Left renal cortex interstitium (tissue), 4 donors: Measurements from ENCODE around the gene KLHL29. TPM values are rescaled to one million over a fixed set of nuclear protein-coding genes. Genes with fewer than 3 reads are reported as not detected.

Source experiments
- DNase-seq, 4 donors: peaks; one replicate each; pipeline ENCODE4 v3.0.0-alpha.2; 2013; ENCODE audit warnings: low read depth in 4 of 4, low spot score in 2 of 4, missing footprints in 1 of 4
- polyA plus RNA-seq, 4 donors: library from polyadenylated mRNA; unstranded; fragments of 120-200 nt; gene quantifications; one replicate each; pipeline ENCODE4 v1.2.1, GENCODE V29; 2013; ENCODE audit not compliant: insufficient read length in 4 of 4

KLHL29 gene
- polyA plus RNA-seq, 4 donors: 7.6 to 15.0 (median 12.0) TPM

- no peak for DNase-seq
Observed at GRCh38 chr2:23599667-23600066, 214.7 kb downstream of the KLHL29 start.

GRCh38 chr2:23600346-23600745, 215.4 kb downstream of the KLHL29 start:
- no peak for DNase-seq

- no peak for DNase-seq
Observed at GRCh38 chr2:23601301-23601965, 216.5 kb downstream of the KLHL29 start.

DNA sequence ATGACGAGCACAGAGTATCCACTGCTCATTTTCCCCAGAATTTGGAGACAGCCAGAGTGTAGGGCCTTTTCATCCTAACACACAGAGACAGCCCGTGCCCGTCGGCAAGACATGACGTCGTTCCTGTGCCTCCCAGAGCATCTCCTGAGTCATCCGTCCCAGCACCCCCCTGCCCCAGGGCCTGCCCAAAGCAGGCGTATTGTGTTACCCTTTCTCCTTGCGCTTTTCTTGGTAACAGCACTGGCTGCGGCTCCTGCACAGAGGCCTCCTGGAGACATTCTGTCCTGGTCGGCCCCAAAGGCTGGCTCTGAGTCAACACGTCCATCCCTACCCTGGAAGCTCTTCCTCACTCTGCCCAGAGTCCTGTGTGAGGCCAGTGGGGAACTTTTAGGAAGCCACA, 217.1 kb downstream of the KLHL29 start:
- DNase-seq: no peak

DNA sequence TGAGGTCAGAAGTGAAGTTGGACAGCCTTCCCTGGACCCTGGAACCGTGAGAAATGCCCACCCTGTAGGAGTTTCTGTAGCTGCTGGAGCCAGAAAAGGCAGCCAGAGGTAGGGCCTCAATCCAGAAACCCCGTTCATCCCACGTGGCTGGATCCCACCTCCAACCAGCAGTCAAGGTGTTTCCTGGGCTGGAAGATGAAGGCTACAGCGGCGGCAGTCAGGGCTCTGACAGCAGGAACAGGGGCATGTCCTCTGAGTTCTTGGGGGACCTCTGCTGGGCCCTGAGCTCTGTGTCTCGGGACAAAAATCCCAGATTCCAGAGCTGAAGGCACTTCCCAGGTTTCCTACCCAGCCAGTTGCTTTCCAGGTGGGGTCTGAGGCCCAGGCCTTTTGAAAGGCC, 218.2 kb downstream of the KLHL29 start:
- no peak for DNase-seq

GRCh38 chr2:23603581-23603980, 218.6 kb downstream of the KLHL29 start:
- DNase-seq: no peak

- no peak for DNase-seq
Observed at GRCh38 chr2:23604731-23605130, 219.8 kb downstream of the KLHL29 start.

GRCh38 chr2:23605236-23605635, 220.3 kb downstream of the KLHL29 start:
- DNase-seq: no peak

DNA sequence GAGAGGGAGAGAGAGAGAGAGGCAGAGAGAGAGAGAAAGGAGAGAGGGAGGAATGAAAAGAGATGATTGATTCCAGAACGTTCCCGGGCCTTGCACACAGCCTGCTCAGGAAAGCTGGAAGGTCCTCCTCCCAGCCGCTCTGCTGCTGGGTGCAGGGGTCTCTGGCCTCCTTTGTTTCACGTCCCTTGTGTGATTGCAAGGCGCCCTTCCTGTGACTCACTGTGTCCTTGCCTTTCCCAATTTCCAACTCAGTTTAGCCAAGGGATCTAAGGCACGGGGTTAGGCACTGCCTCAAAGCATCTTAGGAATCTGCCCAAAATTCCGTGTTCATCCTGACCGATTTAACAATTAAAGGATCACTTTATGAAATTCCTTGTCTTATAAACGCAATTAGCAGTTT, 221.2 kb downstream of the KLHL29 start:
- DNase-seq: no peak

DNA sequence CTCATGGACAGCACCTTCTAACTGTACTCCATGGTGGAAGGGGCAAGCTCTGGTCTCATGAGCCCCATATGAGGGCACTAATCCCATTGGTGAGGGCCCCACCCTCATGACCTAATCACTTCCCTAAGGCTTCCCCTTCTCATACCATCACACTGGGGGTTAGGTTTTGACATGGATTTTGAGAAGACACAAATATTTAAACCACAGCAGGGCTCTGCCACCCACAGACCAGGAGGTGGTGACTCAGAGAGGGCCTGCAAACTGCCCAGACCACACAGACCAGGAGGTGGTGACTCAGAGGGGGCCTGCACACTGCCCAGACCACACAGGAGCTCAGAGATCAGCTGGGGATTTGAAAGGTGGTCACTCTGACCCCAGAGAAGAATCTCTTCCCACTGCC, 222.0 kb downstream of the KLHL29 start:
- DNase-seq: no peak

DNA sequence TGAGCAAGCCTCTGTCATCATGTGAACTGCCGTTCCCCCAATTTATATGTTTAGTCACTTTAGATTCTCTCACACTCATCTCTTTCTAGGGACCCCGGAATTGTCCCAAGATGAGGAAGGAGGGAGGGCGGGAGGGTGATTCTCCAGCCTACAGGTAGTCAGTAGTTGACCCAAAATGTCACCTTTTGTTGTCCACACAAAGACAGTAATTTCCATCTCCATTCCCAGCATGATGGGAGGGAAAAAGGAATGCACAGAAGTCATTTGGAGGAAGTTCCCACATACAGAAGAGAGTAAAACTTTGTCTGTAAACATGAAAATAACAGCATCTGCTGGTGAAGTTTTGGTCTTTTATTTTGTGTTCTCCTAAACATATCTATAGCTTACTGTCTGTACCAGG, 222.9 kb downstream of the KLHL29 start:
- no peak for DNase-seq

- DNase-seq: no peak
Observed at GRCh38 chr2:23609254-23609653, 224.3 kb downstream of the KLHL29 start.

DNA sequence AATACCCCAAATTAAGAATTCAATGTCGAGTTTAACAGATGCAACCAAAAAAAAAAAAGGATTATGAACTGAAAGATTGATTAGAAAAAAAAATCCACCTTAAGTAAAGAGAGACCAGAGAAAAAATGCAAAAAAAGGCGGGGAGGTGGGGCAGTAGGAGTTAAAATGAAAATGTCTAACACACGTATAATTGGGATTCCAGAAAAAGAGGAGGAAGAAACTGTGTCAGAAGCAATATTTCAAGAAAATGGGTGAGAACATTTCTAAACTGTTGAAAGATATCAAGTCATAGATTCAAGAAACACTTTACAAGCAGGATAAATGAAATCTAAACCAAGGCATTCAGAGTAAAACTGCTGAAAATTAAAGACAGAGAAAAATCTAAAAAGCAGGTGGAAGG, 226.9 kb downstream of the KLHL29 start:
- no peak for DNase-seq

GRCh38 chr2:23614701-23615100, 229.7 kb downstream of the KLHL29 start:
- DNase-seq: no peak

GRCh38 chr2:23615216-23616020, 230.4 kb downstream of the KLHL29 start:
- DNase-seq: no peak

DNA sequence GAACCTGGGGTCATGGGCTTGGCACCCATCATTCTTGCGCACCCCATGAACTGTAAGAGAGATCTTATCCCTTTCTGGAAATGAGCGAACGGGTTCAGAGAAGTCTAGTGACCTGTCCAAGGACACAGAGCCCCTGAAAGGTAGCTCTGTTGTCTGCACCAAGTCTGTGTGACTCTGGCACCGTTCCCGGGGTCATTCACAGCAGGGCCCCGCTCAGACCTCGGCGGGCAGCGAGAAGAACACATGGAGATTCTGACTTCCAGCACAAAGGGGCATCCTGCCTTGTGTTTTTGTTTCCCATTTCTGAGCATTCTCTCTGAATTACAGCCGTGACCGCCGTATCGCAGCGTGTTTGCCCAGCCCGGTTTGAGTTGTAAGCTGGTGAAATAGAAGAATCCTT, 231.7 kb downstream of the KLHL29 start:
- no peak for DNase-seq

GRCh38 chr2:23617167-23617810, 232.3 kb downstream of the KLHL29 start:
- DNase-seq: peak in 1 of 4 donors; percentile 58

DNA sequence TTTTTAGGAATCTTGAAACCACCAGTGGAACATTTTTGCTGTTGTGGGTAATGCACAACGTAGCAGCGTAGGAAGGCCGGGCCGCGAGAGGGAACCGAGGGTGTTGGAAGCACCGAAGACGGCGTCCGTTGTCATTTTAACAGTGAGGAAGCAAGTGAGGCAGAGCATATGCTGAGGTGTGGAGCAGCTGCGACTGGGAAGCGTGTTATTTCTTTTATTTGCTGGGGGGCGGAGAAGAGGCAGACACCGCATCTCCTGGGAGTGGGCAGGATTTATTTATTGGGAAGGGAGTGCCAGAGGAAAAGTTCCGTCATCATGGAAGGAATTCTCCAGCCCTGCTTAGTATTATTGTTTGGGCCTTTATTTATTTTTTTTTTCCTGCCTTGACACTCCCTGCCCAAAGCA, 232.8 kb downstream of the KLHL29 start:
- peak in 1 of 4 donors; percentile 33 for DNase-seq

DNA sequence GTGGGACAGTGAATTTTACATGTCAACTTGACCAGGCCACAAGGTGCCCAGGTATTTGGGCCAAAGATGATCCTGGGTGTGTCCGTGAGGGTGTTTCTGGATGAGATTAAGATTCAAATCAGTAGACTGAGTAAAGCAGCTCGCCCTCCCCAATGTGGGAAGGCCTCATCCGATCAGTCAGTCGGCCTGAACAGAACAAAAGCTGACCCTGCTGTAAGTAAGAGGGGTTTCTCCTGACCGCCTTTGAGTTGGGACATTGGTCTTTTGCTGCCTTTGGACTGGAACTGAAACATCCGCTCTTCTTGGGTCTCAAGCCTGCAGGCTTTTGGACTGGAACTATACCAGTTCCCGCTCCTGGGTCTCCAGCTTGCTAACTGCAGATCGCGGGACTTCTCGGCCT, 233.3 kb downstream of the KLHL29 start:
- DNase-seq: no peak

GRCh38 chr2:23618794-23619530, 234.0 kb downstream of the KLHL29 start:
- no peak for DNase-seq

DNA sequence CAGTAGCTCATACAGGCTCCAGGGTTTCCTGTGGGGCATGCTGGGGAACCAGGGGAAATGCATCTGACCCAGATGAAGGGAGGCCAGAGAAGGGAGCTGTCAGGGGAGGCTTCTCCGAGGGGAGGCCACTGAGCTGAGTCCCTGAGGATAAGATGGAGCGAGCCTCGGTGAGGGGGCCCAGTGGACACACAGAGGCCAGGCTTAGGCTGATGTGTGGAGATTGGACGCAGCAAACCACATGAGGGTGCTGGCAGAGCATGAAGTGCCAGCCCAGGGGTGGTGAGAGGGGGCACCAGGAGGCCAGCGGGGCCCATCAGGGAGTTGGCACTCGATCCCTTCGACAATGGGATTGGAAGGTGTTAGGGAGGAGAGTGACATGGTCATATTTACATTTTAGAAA, 235.0 kb downstream of the KLHL29 start:
- no peak for DNase-seq
